Measurements from ENCODE around the gene CACNA1G.

DNA sequence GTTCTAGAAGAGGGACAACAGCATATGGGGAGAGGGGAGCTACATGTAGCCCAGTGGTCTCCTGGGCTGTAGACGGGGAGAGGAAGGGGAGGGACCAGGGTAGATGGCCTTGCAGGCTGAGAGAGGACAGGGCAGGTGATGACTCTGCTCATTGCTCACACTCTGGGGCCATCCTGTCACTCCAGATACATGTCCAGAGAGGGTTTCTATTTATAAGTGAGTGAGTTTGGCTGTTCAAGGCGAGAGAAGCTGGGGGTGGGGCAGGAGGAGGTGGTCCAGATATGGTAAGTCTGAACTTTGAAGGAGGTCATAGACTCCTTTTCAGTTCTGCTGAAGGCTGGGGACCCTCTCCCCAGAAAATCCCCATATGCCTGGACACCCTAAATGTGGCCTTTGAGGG, 22.2 kb downstream of the CACNA1G start:
- TF ChIP-seq, protein P1, sequence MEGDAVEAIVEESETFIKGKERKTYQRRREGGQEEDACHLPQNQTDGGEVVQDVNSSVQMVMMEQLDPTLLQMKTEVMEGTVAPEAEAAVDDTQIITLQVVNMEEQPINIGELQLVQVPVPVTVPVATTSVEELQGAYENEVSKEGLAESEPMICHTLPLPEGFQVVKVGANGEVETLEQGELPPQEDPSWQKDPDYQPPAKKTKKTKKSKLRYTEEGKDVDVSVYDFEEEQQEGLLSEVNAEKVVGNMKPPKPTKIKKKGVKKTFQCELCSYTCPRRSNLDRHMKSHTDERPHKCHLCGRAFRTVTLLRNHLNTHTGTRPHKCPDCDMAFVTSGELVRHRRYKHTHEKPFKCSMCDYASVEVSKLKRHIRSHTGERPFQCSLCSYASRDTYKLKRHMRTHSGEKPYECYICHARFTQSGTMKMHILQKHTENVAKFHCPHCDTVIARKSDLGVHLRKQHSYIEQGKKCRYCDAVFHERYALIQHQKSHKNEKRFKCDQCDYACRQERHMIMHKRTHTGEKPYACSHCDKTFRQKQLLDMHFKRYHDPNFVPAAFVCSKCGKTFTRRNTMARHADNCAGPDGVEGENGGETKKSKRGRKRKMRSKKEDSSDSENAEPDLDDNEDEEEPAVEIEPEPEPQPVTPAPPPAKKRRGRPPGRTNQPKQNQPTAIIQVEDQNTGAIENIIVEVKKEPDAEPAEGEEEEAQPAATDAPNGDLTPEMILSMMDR (IDR thresholded peaks at IDR 0.05; ENCODE audit: low read depth, low read length, missing input control), result no peak
- TF ChIP-seq, protein P2, sequence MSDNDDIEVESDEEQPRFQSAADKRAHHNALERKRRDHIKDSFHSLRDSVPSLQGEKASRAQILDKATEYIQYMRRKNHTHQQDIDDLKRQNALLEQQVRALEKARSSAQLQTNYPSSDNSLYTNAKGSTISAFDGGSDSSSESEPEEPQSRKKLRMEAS (IDR thresholded peaks at IDR 0.05), result no peak
- TF ChIP-seq TAF1 (conservative IDR thresholded peaks at IDR 0.05) (no peak), HNF4G (IDR thresholded peaks at IDR 0.05) (no peak), EGR1 (IDR thresholded peaks at IDR 0.05; ENCODE audit: low read depth in 2 of 2) (no peak), NR2F2 (IDR thresholded peaks at IDR 0.05) (no peak), GABPA (IDR thresholded peaks at IDR 0.05 in 1 of 2, conservative IDR thresholded peaks at IDR 0.05 in 1 of 2) (no peak), YY1 (IDR thresholded peaks at IDR 0.05) (no peak)
- TF ChIP-seq, protein P3, sequence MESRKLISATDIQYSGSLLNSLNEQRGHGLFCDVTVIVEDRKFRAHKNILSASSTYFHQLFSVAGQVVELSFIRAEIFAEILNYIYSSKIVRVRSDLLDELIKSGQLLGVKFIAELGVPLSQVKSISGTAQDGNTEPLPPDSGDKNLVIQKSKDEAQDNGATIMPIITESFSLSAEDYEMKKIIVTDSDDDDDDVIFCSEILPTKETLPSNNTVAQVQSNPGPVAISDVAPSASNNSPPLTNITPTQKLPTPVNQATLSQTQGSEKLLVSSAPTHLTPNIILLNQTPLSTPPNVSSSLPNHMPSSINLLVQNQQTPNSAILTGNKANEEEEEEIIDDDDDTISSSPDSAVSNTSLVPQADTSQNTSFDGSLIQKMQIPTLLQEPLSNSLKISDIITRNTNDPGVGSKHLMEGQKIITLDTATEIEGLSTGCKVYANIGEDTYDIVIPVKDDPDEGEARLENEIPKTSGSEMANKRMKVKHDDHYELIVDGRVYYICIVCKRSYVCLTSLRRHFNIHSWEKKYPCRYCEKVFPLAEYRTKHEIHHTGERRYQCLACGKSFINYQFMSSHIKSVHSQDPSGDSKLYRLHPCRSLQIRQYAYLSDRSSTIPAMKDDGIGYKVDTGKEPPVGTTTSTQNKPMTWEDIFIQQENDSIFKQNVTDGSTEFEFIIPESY (IDR thresholded peaks at IDR 0.05), result no peak
- TF ChIP-seq, protein P4, sequence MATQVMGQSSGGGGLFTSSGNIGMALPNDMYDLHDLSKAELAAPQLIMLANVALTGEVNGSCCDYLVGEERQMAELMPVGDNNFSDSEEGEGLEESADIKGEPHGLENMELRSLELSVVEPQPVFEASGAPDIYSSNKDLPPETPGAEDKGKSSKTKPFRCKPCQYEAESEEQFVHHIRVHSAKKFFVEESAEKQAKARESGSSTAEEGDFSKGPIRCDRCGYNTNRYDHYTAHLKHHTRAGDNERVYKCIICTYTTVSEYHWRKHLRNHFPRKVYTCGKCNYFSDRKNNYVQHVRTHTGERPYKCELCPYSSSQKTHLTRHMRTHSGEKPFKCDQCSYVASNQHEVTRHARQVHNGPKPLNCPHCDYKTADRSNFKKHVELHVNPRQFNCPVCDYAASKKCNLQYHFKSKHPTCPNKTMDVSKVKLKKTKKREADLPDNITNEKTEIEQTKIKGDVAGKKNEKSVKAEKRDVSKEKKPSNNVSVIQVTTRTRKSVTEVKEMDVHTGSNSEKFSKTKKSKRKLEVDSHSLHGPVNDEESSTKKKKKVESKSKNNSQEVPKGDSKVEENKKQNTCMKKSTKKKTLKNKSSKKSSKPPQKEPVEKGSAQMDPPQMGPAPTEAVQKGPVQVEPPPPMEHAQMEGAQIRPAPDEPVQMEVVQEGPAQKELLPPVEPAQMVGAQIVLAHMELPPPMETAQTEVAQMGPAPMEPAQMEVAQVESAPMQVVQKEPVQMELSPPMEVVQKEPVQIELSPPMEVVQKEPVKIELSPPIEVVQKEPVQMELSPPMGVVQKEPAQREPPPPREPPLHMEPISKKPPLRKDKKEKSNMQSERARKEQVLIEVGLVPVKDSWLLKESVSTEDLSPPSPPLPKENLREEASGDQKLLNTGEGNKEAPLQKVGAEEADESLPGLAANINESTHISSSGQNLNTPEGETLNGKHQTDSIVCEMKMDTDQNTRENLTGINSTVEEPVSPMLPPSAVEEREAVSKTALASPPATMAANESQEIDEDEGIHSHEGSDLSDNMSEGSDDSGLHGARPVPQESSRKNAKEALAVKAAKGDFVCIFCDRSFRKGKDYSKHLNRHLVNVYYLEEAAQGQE (IDR thresholded peaks at IDR 0.05), result no peak

Data from liver (tissue), 3 donors.